ENCODE measurements around the gene ADAM12.
"Not testable (repeated sequence)": the region's sequence is repeated elsewhere in the genome, so short reads cannot be mapped to it uniquely, and the experiment has no call there.

The ADAM12 gene

GRCh38 chr10:126001576-126001975 lies 386.7 kb downstream of the ADAM12 start:
- no peak for DNase-seq

- no peak for DNase-seq
These were observed 388.6 kb downstream of the ADAM12 start for GRCh38 chr10:125999694-126000093.

- DNase-seq = no peak
These were observed 390.7 kb downstream of the ADAM12 start for GRCh38 chr10:125997586-125997985.

DNA sequence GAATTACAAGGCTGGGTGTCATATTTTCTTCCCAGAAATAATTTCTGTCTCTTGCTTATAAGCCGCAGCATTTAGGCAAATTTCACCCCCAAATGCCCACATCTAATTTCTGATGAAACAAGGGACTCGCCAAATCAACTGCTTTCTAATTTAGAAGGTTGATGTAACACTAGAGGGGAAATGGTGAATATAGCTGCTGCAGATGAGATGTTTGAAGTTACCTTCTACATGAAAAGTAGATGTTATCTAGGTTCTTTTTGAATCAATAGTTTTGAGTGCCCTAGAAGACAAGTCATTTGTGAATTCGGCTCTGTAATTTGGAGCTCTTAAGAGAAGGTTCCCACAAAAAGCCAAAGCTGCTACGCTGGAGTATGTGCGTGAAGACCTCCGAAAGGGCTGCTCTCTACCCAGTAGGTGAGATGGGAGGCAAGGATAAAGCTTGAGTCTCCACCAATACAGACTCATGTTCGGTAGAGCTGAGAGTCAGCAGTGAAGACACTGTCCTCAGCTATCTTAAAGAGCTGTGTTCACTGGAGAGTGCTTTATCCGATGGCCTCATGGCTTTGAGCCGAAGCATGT lies 392.5 kb downstream of the ADAM12 start:
- DNase-seq = no peak

DNA sequence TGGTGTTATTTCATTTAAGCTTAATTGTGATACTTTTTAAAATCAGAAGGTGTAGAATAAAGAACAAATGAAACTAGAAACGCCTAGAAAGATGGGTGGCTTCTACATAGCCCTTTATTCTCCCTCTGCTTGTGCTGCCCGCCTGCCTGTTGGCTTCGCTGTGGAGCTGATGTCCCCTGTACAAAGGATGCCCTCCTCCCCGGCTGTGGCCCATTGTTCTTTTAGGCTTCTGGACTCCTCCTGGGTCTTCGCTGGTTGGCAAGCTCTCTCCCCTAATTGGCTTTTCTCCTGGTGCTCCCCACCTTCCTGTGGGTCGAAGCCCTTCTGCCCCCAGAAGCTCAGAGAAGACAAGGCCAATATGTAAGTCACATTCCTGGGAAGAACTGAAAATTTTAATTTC lies 393.7 kb downstream of the ADAM12 start:
- no peak for DNase-seq

DNA sequence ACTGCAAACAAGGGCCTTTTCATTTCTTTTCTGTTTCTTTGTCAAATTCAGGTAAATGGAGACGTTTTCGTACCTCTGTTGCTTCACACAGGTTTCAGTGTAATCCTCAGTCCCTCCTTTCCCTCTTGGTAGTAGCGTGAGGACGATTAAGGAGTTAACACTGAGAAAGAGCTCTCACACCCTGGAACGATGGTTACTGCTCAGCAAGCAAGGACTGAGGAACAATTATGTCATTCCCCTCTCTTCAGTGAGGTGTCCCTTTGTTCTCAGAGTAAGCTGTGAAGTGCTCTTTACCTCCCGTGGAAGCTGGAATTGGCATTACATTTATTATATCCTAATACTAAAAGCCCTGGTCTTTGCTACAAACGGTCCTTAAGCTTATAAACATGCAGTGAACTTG lies 396.0 kb downstream of the ADAM12 start:
- no peak for DNase-seq

DNA sequence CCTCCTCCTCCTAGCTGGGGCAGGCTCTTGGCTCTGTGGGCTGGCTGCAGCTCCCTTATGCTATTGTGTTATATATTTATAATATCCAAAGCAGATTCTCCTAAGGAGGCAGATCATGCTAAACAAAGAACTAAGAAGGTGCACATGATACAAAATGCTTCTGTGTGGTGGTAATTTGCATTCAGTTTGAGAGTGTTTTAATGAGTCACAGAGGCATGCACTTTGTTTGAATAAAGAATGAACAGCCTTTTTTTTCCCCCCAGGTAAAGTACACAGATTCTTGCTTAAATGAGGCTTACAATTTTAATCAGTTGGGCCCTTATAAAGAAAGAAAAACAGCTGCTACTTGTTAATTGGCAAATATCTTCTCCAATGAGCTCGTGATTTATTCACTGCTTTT lies 396.9 kb downstream of the ADAM12 start:
- DNase-seq = no peak

DNA sequence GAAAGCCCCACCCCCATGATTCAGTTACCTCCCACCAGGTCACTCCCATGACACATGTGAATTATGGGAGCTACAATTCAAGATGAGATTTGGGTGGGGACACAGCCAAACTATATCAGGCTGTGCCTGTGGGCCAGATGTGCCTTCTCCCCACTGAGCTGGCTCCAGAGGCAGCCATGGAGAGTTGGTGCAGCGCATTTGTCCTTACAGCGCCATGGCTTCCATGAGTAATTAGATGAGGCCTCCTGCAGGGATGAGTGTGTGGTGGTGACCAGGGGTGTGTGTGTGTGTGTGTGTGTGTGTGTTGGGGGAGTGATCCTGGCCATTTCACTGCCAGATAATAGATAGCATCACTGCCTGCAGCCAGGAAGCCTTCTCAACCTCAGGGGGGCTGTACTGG lies 397.3 kb downstream of the ADAM12 start:
- DNase-seq = no peak

DNA sequence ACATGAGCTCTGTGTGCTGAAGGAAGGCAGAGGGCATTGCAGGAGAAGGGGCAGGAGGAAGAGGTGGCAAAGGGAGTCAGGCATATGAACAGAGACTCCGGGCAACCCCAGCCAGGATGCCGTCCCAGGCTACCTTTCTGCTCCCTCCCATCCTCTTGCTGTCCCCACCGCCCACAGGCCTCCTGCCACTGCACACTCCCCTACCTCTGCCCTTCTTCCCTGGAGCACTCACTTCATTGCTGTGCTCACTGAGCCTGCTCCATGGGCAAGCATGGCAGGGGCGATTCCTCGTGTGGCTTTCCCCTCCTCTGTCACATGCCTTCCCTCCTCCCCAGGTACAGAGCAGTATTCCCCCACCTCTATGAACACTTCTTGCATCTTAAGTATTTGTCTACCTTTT lies 398.5 kb downstream of the ADAM12 start:
- no peak for DNase-seq

GRCh38 chr10:125985557-125986240 lies 402.6 kb downstream of the ADAM12 start:
- no peak for DNase-seq

DNA sequence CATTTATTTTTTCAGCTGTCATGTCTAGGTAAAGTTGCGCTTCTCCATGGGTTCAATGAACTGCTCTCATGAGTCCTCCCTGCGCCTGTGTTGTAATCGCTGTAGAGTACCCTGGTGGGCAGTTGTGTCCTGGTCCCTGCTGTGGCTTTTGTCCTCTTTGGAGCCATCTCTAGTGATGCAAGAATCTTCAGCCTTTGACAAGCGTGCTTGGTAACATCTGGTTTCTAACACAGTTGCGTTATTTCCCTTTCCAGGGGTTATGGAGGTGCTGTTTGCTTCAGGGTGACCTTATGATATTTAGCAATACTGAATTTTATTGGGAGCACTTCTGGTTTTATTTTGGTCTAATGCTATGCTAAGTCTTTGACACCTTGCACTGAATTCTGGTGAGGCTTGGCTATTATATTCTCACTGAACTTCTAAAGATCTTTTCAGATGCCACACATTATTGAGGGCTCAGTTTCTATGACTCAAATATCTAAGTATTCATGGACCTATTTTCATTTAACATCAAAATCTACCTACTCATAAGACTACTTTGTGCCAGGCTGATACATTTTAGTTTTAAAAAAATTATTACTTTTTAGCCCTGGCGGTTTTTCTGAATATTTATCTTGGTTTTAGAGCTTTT lies 403.3 kb downstream of the ADAM12 start:
- no peak for DNase-seq

GRCh38 chr10:125984346-125984745 lies 403.9 kb downstream of the ADAM12 start:
- DNase-seq = no peak

DNA sequence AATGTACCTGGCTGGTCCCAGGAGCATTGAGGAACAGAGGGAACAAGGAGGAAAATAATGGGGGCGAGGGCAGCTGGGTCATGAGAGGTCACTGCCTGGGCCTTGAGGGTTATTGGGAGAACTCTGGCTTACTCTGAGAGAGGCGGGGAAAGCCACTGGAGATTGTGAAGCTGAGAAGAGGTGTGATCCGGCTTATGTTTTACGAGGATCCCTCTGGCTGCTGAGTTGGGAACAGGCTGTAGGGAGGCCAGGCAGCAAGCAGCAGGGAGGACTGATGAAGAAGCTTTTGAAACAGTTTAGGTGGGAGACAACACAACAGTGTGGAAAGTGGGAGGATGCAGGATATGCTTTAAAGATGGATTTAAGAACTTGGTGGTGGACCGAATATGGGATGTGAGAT lies 404.6 kb downstream of the ADAM12 start:
- DNase-seq = no peak

- no peak for DNase-seq
These were observed 405.1 kb downstream of the ADAM12 start for GRCh38 chr10:125983161-125983560.

DNA sequence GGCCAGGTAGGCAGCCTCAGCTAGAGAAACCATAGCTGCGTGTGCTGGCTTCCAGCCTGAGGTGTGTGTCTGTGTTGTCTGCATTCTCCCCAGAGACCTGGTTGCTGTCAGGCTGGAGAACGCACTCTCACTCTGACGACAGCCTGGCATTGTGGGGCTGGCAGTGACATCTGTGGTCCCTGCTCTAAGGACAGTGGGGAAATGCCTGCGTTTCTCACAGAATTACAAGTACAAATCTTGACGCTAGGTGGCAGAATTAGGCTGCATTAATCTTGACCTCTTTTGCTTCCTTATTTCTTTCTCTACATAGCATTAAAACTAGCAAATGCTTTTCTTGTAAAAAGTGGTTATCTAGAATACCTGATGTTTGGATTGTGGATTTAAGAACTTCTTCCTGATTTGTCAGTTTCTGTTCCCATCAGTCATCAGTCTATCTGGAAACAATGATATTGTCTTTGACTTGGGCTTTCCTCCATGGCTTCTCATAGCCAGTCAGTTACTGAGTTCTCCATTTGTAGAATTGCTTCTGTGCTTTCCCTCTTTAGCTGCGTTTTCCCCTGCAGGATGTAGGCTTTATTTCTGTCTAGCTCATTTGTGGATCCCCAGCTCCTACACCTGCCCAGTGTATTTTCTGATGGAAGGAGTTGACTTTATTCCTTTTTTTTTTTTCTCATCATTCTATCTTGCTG lies 405.9 kb downstream of the ADAM12 start:
- DNase-seq = no peak

DNA sequence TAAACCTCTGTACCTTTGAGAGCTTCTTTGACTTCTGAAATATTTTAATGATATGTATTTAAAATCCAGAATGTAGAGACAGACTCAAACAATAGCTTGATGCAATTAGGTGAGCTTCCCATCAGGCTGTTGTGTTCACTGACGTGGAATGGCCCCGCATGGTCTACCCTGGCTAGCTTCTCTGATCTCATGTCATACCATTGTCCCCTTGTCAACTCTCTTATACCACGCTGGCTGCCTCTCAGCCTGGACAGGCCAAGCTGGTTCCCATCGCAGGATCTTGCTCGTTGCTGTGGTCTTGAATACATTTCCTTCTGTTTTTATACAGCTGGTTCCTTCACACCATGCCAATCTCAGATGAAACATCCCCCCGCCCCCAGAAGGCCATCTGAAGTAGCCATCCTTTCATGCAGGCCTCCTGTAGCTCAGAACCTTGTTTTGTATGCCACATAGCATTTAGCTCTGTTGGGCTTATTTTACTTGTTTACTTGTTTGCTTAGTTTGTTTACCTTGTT lies 407.7 kb downstream of the ADAM12 start:
- DNase-seq = no peak

DNA sequence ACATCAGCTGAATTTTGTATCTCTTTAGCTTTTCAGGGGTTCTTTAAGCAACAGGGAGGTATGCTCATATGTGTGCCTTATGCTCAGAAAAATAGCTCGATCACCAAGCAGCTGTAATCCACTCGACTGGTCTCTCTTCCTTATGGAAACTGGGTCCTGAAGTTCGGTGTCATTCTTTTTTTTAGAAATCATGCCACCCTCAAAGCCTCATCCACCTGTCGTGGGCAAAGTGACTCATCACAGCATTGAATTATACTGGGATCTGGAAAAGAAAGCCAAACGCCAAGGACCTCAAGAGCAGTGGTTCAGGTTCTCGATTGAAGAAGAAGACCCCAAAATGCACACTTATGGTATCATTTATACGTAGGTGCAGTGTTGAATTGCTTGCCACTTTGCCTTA lies 408.3 kb downstream of the ADAM12 start:
- DNase-seq = no peak

DNA sequence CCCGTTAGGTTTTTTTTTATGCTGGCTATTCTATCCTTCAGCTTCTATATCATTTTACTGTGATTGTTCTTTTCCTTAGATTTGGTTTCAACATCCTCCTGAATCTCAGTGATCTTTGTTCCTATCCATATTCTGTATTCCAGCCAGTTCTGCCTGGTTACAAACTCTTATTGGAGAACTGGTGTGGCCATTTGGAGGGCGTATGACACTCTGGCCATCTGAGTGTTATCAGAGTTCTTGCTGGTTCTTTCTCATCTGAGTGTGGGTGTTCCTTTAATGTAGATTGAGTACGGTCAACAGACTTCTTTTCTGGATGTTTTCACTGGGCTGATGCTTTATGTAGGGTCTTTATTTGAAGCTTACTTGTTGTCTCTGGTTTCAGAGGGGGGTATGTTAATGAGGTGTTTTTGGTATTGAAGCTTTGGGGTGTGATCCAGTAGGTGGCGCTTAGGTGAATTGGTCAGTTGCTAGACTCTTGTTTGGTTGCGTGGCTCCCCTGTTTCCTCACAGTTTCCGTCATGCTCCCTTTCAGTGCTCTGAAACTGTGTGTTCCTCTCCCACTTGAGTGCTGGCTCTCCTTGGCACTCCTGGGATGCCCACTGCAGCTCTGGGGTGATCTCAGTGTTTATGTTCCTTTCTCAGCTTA lies 411.2 kb downstream of the ADAM12 start:
- no peak for DNase-seq

GRCh38 chr10:125970077-125970630 lies 418.1 kb downstream of the ADAM12 start:
- DNase-seq = not testable (repeated sequence)

- DNase-seq = no peak
These were observed 420.7 kb downstream of the ADAM12 start for GRCh38 chr10:125967533-125967932.

- no peak for DNase-seq
These were observed 423.7 kb downstream of the ADAM12 start for GRCh38 chr10:125964558-125964957.
